Colonic mucosa (tissue), 4 donors: Measurements from ENCODE around the gene CDH26. TPM values are rescaled to one million over a fixed set of nuclear protein-coding genes. Genes with fewer than 3 reads are reported as not detected.

Experiments used
- DNase-seq: peaks from one replicate; pipeline ENCODE4 v3.0.0-alpha.2; 2020
- H3K27ac ChIP-seq: fragments of 200-600 bp; one replicate; pipeline ENCODE4 v1.8.0; 2021
- H3K27me3 ChIP-seq: fragments of 200-600 bp; one replicate; pipeline ENCODE4 v1.8.0; 2021
- H3K36me3 ChIP-seq: fragments of 200-600 bp; one replicate; pipeline ENCODE4 v1.8.0; 2021
- H3K4me1 ChIP-seq: fragments of 200-600 bp; one replicate; pipeline ENCODE4 v1.8.0; 2021; ENCODE audit warnings: mild to moderate bottlenecking
- H3K4me3 ChIP-seq: fragments of 200-600 bp; one replicate; pipeline ENCODE4 v1.8.0; 2021
- H3K9ac ChIP-seq, 2 donors: one replicate each; pipeline ENCODE4 v1.7.0; 2013; ENCODE audit warnings: control low read depth in 2 of 2, low read depth in 2 of 2, low read length in 2 of 2
- H3K9me3 ChIP-seq: fragments of 200-600 bp; one replicate; pipeline ENCODE4 v1.8.0; 2021
- CTCF ChIP-seq: fragments of 200-600 bp; IDR thresholded peaks from one replicate; pipeline ENCODE4 v1.8.0; 2022; ENCODE audit warnings: antibody characterized with exemption, mild to moderate bottlenecking
- intact Hi-C: fragments of 100-400 bp; cut with DNase I; formaldehyde crosslinking; loops from one replicate; pipeline ENCODE4 v1.14.1; 2022
- total RNA-seq, 2 donors: library from RNA; stranded (reverse); fragmentation: NEBNext Ultra II Directional in 1 of 2; extraction: Animal tissue kit (Norgen Biotek cat#: 25700) in 1 of 2; gene quantifications; one replicate each; pipeline ENCODE4 v1.2.1, GENCODE V29; 2021
- donor health status: healthy.
- donor health status: DM: no; HTN: no; CAD: no.
- donor health status: DM: no; HTN: no; CAD: no.

CDH26 gene
- total RNA-seq, 2 donors from 2014 or later = 0.27 to 0.45 TPM

GRCh38 chr20:60034231-60035110, 76.2 kb downstream of the CDH26 start:
- no peaks in the 10 kb centered on the region for H3K27me3 ChIP-seq
- intact Hi-C loops = no loop called here
- no peaks in the 10 kb centered on the region for H3K4me1 ChIP-seq
- DNase-seq = no peak
- H3K9me3 ChIP-seq = no peaks in the 10 kb centered on the region
- H3K36me3 ChIP-seq = no peaks in the 10 kb centered on the region
- no peak for TF ChIP-seq CTCF
- no peak overlapping the region for H3K9ac ChIP-seq
- no peak overlapping the region for H3K4me3 ChIP-seq
- H3K27ac ChIP-seq = no peak overlapping the region

GRCh38 chr20:60035486-60035885, 77.3 kb downstream of the CDH26 start:
- no peaks in the 10 kb centered on the region for H3K27me3 ChIP-seq
- no peak overlapping the region for H3K9ac ChIP-seq
- H3K27ac ChIP-seq = no peak overlapping the region
- H3K4me3 ChIP-seq = no peak overlapping the region
- H3K36me3 ChIP-seq = no peaks in the 10 kb centered on the region
- H3K9me3 ChIP-seq = no peaks in the 10 kb centered on the region
- no peak for TF ChIP-seq CTCF
- DNase-seq = no peak
- intact Hi-C loops = no loop called here
- no peaks in the 10 kb centered on the region for H3K4me1 ChIP-seq

GRCh38 chr20:60036346-60036745, 78.1 kb downstream of the CDH26 start:
- H3K4me3 ChIP-seq = no peak overlapping the region
- H3K27ac ChIP-seq = no peak overlapping the region
- H3K36me3 ChIP-seq = no peaks in the 10 kb centered on the region
- no peaks in the 10 kb centered on the region for H3K4me1 ChIP-seq
- H3K27me3 ChIP-seq = no peaks in the 10 kb centered on the region
- no peak overlapping the region for H3K9ac ChIP-seq
- intact Hi-C loops = no loop called here
- no peak for DNase-seq
- no peaks in the 10 kb centered on the region for H3K9me3 ChIP-seq
- no peak for TF ChIP-seq CTCF

- no peak for DNase-seq
- Histone ChIP-seq H3K36me3 (no peaks in the 10 kb centered on the region), H3K27ac (no peak overlapping the region), H3K9ac (no peak overlapping the region), H3K4me3 (no peak overlapping the region), H3K27me3 (no peaks in the 10 kb centered on the region), H3K9me3 (no peaks in the 10 kb centered on the region), H3K4me1 (no peaks in the 10 kb centered on the region)
- intact Hi-C loops = no loop called here
- TF ChIP-seq CTCF = no peak
These were observed 78.7 kb downstream of the CDH26 start for GRCh38 chr20:60036746-60037499.

GRCh38 chr20:60038400-60039008, 80.3 kb downstream of the CDH26 start:
- intact Hi-C loops = no loop called here
- Histone ChIP-seq H3K27ac (no peak overlapping the region), H3K36me3 (no peaks in the 10 kb centered on the region), H3K4me1 (no peaks in the 10 kb centered on the region), H3K4me3 (no peak overlapping the region), H3K9me3 (no peaks in the 10 kb centered on the region), H3K9ac (no peak overlapping the region), H3K27me3 (no peaks in the 10 kb centered on the region)
- DNase-seq = no peak
- TF ChIP-seq CTCF = no peak
